ENCODE data around the gene MTA3. TPM values are rescaled to one million over a fixed set of nuclear protein-coding genes. Genes with fewer than 3 reads are reported as not detected.

Gene MTA3
- total RNA-seq, 1 donor from 2014 or later, result 26.8 TPM

- no peak for ATAC-seq (ENCODE audit: low read depth)
- no peak overlapping the region for H3K4me3 Mint-ChIP-seq
- no peak for DNase-seq
- no peaks in the 10 kb centered on the region for H3K27me3 Mint-ChIP-seq
- ChIA-PET CTCF (no interaction called here), POLR2A (no interaction called here)
- peaks cover 1% of the 10 kb centered on the region for H3K36me3 Mint-ChIP-seq (ENCODE audit: low read depth)
- no peaks in the 10 kb centered on the region for H3K4me1 Mint-ChIP-seq
- TF ChIP-seq CTCF (IDR thresholded peaks at IDR 0.05), result no peak
- H3K9me3 Mint-ChIP-seq, result no peaks in the 10 kb centered on the region
- H3K27ac Mint-ChIP-seq, result no peak overlapping the region
- intact Hi-C loops (cut with micrococcal nuclease), result no loop called here
These were observed 146.3 kb downstream of the MTA3 start for GRCh38 chr2:42714686-42715085.

- no peak for ATAC-seq (ENCODE audit: low read depth)
- Mint-ChIP-seq H3K27me3 (no peaks in the 10 kb centered on the region), H3K4me3 (no peak overlapping the region), H3K4me1 (peaks cover 11% of the 10 kb centered on the region), H3K9me3 (no peaks in the 10 kb centered on the region), H3K27ac (peak overlapping the region; percentile 21), H3K36me3 (ENCODE audit: low read depth) (peaks cover 3% of the 10 kb centered on the region)
- no peak for DNase-seq
- ChIA-PET POLR2A (no interaction called here), CTCF (no interaction called here)
- TF ChIP-seq CTCF (IDR thresholded peaks at IDR 0.05), result no peak
- intact Hi-C loops (cut with micrococcal nuclease), result loop anchor here (1.0 to 2.0 kb wide), 2 partner anchors 31 to 361 kb away; partner anchors contain the start of gene COX7A2L
These were observed 153.5 kb downstream of the MTA3 start for GRCh38 chr2:42721898-42722297.

- ATAC-seq (ENCODE audit: low read depth) (peak; percentile 91), DNase-seq (no peak)
- Mint-ChIP-seq H3K4me1 (peaks cover 11% of the 10 kb centered on the region), H3K36me3 (ENCODE audit: low read depth) (peaks cover 5% of the 10 kb centered on the region), H3K27me3 (no peaks in the 10 kb centered on the region), H3K27ac (peak overlapping the region; percentile 21), H3K9me3 (no peaks in the 10 kb centered on the region), H3K4me3 (peak overlapping the region; percentile 17)
- POLR2A ChIA-PET, result no interaction called here
- intact Hi-C loops (cut with micrococcal nuclease), result loop anchor here (1.0 to 2.0 kb wide), 2 partner anchors 30 to 361 kb away; partner anchors contain the start of gene COX7A2L
- CTCF ChIA-PET, result no interaction called here
- no peak for TF ChIP-seq CTCF (IDR thresholded peaks at IDR 0.05)
These were observed 154.1 kb downstream of the MTA3 start for GRCh38 chr2:42722320-42723190.

- Mint-ChIP-seq H3K9me3 (no peaks in the 10 kb centered on the region), H3K27ac (no peak overlapping the region), H3K4me3 (no peak overlapping the region), H3K36me3 (ENCODE audit: low read depth) (peaks cover 5% of the 10 kb centered on the region), H3K4me1 (peaks cover 11% of the 10 kb centered on the region), H3K27me3 (no peaks in the 10 kb centered on the region)
- ChIA-PET POLR2A (no interaction called here), CTCF (no interaction called here)
- no peak for DNase-seq
- ATAC-seq (ENCODE audit: low read depth), result no peak
- intact Hi-C loops (cut with micrococcal nuclease), result loop anchor here (2.0 kb wide), 1 partner anchor 29 kb away; no protein-coding TSS in a partner anchor
- no peak for TF ChIP-seq CTCF (IDR thresholded peaks at IDR 0.05)
These were observed 155.0 kb downstream of the MTA3 start for GRCh38 chr2:42723465-42723864.

- Mint-ChIP-seq H3K36me3 (ENCODE audit: low read depth) (peaks cover 11% of the 10 kb centered on the region), H3K27me3 (no peaks in the 10 kb centered on the region), H3K9me3 (peaks cover 5% of the 10 kb centered on the region), H3K27ac (no peak overlapping the region), H3K4me3 (no peak overlapping the region), H3K4me1 (peaks cover 11% of the 10 kb centered on the region)
- ChIA-PET POLR2A (interaction anchor here (1.2 kb wide), 1 partner anchor 27 kb away, joined by 3 read pairs; no protein-coding TSS in a partner anchor), CTCF (no interaction called here)
- TF ChIP-seq CTCF (IDR thresholded peaks at IDR 0.05), result no peak
- DNase-seq (no peak), ATAC-seq (ENCODE audit: low read depth) (no peak)
- intact Hi-C loops (cut with micrococcal nuclease), result no loop called here
These were observed 156.5 kb downstream of the MTA3 start for GRCh38 chr2:42724886-42725285.

Measured in activated B cell treated with CpG ODN at 0.5 μM for 24 hours (primary cell).